ENCODE data around the gene BRS3. TPM values are rescaled to one million over a fixed set of nuclear protein-coding genes. Genes with fewer than 3 reads are reported as not detected.
A peak's percentile ranks its signal among the peaks of the same experiment; 100 is the strongest.

The BRS3 gene
- total RNA-seq, 1 donor, result not detected

DNA sequence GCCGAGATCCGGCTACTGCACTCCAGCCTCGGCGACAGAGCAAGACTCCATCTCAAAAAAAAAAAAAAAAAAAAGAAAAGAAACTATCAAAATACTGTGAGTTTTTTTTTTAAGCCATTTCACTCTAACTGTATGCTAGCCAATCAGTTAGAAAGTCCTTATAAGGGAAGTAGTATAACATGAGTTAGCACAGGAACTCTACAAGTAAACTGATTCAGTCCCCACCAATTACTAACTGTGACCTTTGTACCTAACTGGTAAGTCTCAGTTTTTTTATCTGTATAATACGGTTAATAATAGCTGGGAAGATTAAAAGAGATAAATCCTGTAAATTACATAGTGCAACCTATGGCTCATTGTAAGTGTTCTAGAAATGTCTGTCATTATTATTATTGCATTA lies 35.1 kb upstream of the BRS3 start:
- TF ChIP-seq, protein P1, sequence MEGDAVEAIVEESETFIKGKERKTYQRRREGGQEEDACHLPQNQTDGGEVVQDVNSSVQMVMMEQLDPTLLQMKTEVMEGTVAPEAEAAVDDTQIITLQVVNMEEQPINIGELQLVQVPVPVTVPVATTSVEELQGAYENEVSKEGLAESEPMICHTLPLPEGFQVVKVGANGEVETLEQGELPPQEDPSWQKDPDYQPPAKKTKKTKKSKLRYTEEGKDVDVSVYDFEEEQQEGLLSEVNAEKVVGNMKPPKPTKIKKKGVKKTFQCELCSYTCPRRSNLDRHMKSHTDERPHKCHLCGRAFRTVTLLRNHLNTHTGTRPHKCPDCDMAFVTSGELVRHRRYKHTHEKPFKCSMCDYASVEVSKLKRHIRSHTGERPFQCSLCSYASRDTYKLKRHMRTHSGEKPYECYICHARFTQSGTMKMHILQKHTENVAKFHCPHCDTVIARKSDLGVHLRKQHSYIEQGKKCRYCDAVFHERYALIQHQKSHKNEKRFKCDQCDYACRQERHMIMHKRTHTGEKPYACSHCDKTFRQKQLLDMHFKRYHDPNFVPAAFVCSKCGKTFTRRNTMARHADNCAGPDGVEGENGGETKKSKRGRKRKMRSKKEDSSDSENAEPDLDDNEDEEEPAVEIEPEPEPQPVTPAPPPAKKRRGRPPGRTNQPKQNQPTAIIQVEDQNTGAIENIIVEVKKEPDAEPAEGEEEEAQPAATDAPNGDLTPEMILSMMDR (IDR thresholded peaks at IDR 0.05; ENCODE audit: insufficient read depth, low read depth, low read length), result no peak
- no peak overlapping the region for H3K4me3 ChIP-seq (ENCODE audit: low read depth, low read length)
- DNase-seq (ENCODE audit: low read depth), result no peak

DNA sequence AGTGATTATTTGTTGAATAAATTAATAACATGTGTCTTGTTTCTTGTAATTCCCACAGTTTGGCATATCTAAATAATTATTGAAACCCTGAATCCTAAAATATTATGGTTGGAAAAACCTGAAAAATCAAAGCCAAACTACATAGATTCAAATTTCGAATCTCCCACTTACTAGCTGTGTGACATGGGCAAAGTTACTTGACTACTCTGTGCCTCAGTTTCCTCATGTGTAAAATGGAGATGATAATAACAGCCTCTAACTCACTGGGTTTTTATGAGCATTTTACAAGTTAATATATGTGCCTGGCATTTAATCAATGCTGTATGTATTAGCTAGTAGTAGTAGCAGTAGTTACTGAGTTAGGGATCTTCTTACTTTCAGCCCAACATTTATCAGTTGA lies 34.6 kb upstream of the BRS3 start:
- no peak overlapping the region for H3K4me3 ChIP-seq (ENCODE audit: low read depth, low read length)
- no peak for DNase-seq (ENCODE audit: low read depth)
- TF ChIP-seq, protein P1 (IDR thresholded peaks at IDR 0.05; ENCODE audit: insufficient read depth, low read depth, low read length), result no peak

DNA sequence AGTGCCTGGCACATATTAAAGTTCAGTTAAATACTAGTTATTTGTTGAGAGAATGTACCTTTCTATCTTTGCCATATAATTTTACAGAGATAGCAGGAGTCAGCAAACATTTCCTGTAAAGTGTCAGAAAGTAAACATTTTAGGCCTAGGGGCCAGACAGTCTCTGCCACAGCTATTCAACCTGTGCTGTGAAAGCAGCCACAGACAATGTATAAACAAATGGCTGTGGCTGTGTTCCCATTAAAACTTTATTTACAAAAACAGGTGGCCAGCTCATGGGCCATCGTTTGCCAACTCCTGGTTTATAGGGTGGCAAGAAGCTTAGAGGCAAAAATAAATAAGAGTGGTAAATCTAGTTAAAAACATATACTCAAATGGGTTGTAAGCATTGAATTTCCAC lies 34.0 kb upstream of the BRS3 start:
- no peak overlapping the region for H3K4me3 ChIP-seq (ENCODE audit: low read depth, low read length)
- TF ChIP-seq, protein P1 (IDR thresholded peaks at IDR 0.05; ENCODE audit: insufficient read depth, low read depth, low read length), result no peak
- peak; percentile 6 for DNase-seq (ENCODE audit: low read depth)

DNA sequence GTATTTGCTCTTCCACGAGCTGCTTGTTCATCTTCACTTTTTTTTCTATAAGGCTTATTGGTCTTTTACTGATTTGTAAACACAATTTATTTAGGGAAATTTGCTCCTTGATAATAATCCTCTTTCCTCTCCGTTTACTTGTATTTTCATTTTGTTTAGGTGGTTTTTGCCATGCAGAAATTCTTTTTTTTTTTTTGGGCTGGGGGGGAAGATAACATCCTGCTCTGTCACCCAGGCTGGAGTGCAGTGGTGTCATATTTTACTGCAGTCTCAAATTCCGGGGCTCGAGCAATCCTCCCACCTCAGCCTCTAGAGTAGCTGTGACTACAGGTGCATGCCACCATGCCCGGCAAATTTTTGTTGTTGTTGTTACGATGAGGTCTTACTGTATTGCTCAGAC lies 31.6 kb upstream of the BRS3 start:
- no peak overlapping the region for H3K4me3 ChIP-seq (ENCODE audit: low read depth, low read length)
- TF ChIP-seq, protein P1 (IDR thresholded peaks at IDR 0.05; ENCODE audit: insufficient read depth, low read depth, low read length), result no peak
- no peak for DNase-seq (ENCODE audit: low read depth)

DNA sequence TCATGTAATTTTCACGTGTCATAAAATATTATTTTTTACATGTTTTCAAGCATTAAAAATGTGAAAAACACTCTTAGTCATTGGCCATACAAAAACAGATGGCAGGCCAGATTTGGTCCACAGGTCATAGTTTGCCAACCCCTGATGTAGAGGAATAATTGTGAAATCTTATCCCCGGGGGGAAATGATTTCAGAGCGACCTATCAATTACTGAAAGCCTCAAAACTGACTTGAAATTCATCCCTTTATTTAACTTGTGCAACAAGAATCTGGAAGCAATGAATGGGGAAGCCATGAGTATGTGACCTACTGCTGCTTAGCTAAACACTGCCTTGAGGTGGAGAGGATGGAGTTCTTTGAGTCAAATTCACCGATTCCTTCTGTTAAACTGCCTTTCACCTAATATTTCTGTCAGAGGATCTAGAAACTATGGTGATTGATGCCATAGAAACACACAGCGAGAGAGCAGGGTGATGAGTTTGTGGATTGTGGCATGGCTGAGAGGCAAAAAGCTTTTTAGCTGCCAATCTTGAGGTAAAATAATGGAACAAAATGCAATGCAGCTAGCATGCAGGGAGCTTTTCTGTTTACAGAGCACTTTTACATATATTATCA lies 30.3 kb upstream of the BRS3 start:
- TF ChIP-seq, protein P1 (IDR thresholded peaks at IDR 0.05; ENCODE audit: insufficient read depth, low read depth, low read length), result no peak
- DNase-seq (ENCODE audit: low read depth), result no peak
- H3K4me3 ChIP-seq (ENCODE audit: low read depth, low read length), result no peak overlapping the region

DNA sequence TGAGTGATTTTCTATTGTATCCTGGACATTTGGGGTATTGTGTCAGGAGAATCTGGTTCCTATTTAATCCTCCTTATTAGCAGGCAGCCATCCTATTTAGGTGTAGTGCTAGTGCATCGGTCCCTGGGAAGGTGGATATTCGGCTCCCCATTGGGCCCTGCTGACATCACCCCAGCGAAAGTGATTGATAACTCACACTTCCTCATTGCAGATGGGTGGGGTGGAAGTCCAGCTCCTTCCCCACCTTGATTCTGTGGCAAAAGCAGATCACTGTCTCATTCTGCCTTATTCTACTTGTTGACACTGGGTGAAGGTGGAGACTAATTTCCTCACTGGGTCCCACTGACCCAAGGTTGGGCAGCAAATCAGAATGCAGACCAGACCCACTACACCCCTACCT lies 23.2 kb upstream of the BRS3 start:
- H3K4me3 ChIP-seq (ENCODE audit: low read depth, low read length), result no peak overlapping the region
- no peak for DNase-seq (ENCODE audit: low read depth)
- TF ChIP-seq, protein P1 (IDR thresholded peaks at IDR 0.05; ENCODE audit: insufficient read depth, low read depth, low read length), result no peak

DNA sequence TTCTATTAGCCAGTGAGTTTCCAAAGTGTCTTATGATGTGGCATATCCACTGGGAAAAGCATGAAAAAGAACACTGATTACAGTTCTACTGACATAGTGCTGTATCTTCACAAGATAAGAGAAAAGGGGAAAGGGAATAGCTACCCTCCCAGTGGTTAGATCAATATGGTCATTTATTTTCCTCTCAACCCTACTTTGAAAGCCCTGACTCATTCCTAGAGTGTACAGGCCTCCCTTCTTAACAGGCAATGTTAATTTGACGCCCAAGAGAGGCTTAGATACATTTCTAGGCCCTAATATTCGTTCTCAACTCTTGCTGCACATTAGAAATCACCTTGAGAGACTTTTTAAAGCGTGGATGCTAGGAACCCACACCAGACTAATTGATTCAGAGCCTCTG lies 20.4 kb upstream of the BRS3 start:
- TF ChIP-seq, protein P1 (IDR thresholded peaks at IDR 0.05; ENCODE audit: insufficient read depth, low read depth, low read length), result no peak
- DNase-seq (ENCODE audit: low read depth), result no peak
- H3K4me3 ChIP-seq (ENCODE audit: low read depth, low read length), result no peak overlapping the region
